Lower lobe of right lung (tissue), 2 donors: Measurements from ENCODE around the gene SSU72. TPM values are rescaled to one million over a fixed set of nuclear protein-coding genes. Genes with fewer than 3 reads are reported as not detected.
A peak's percentile ranks its signal among the peaks of the same experiment; 100 is the strongest.

ENCODE experiments used
- ATAC-seq, 2 donors: fragments of 200-7000 bp; cut with Tn5 transposase; one replicate each; pipeline ENCODE4 v1.9.1; 2020 to 2022; ENCODE audit warnings: mild to moderate bottlenecking in 2 of 2, moderate library complexity in 2 of 2
- DNase-seq: peaks from one replicate; pipeline ENCODE4 v3.0.0-alpha.2; 2020
- H3K27ac ChIP-seq: fragments of 200-600 bp; one replicate; pipeline ENCODE4 v1.8.0; 2022
- H3K27me3 ChIP-seq: fragments of 200-600 bp; one replicate; pipeline ENCODE4 v1.8.0; 2022; ENCODE audit warnings: low read depth
- H3K36me3 ChIP-seq: fragments of 200-600 bp; one replicate; pipeline ENCODE4 v1.8.0; 2022; ENCODE audit warnings: mild to moderate bottlenecking
- H3K4me1 ChIP-seq: fragments of 200-600 bp; one replicate; pipeline ENCODE4 v1.8.0; 2022
- H3K4me3 ChIP-seq: fragments of 200-600 bp; one replicate; pipeline ENCODE4 v1.8.0; 2022; ENCODE audit warnings: mild to moderate bottlenecking
- H3K9me3 ChIP-seq: fragments of 200-600 bp; one replicate; pipeline ENCODE4 v1.8.0; 2022
- intact Hi-C: fragments of 100-400 bp; cut with DNase I; formaldehyde crosslinking; loops from one replicate; pipeline ENCODE4 v1.11.0; 2022
- total RNA-seq: library from RNA; stranded (reverse); fragmentation: NEBNext Ultra II Directional; extraction: Animal tissue kit (Norgen Biotek cat#: 25700); gene quantifications from one replicate; pipeline ENCODE4 v1.2.1, GENCODE V29; 2021
- TF ChIP-seq, protein P1 (sequence below): fragments of 200-600 bp; IDR thresholded peaks from one replicate; pipeline ENCODE4 v1.8.0; 2022; ENCODE audit warnings: antibody characterized with exemption, mild to moderate bottlenecking
- donor health status: DM: no; HTN: yes; CAD: no; lungs with severe emphysema.

The SSU72 gene
- total RNA-seq, 1 donor from 2014 or later: 123 TPM

DNA sequence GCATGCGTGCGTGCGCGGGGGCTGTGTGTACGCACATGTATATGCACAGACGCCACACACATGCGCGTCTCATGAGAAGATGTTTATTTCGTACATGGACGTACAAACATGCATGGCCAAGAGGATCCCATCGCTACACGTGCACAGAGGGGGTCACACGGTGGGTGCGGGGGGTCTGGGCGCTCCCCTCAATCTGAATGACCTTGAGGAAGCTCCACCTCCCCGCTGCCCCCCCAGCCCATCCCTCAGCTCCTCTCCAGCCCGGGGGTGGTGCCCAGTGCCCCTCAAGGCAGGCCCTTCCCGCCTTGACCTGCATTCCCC lies 35.7 kb downstream of the SSU72 start:
- Histone ChIP-seq H3K27me3 (no peaks in the 10 kb centered on the region), H3K4me1 (peaks cover 21% of the 10 kb centered on the region), H3K9me3 (no peaks in the 10 kb centered on the region), H3K4me3 (peak overlapping the region; percentile 55), H3K27ac (no peak overlapping the region), H3K36me3 (peaks cover 33% of the 10 kb centered on the region)
- ATAC-seq: no peak
- TF ChIP-seq, protein P1, sequence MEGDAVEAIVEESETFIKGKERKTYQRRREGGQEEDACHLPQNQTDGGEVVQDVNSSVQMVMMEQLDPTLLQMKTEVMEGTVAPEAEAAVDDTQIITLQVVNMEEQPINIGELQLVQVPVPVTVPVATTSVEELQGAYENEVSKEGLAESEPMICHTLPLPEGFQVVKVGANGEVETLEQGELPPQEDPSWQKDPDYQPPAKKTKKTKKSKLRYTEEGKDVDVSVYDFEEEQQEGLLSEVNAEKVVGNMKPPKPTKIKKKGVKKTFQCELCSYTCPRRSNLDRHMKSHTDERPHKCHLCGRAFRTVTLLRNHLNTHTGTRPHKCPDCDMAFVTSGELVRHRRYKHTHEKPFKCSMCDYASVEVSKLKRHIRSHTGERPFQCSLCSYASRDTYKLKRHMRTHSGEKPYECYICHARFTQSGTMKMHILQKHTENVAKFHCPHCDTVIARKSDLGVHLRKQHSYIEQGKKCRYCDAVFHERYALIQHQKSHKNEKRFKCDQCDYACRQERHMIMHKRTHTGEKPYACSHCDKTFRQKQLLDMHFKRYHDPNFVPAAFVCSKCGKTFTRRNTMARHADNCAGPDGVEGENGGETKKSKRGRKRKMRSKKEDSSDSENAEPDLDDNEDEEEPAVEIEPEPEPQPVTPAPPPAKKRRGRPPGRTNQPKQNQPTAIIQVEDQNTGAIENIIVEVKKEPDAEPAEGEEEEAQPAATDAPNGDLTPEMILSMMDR: no peak
- intact Hi-C loops: no loop called here
- no peak for DNase-seq

- Histone ChIP-seq H3K4me1 (peaks cover 21% of the 10 kb centered on the region), H3K27me3 (no peaks in the 10 kb centered on the region), H3K9me3 (no peaks in the 10 kb centered on the region), H3K4me3 (no peak overlapping the region), H3K36me3 (peaks cover 27% of the 10 kb centered on the region), H3K27ac (no peak overlapping the region)
- ATAC-seq: no peak
- no peak for DNase-seq
- intact Hi-C loops: no loop called here
- TF ChIP-seq, protein P1: no peak
Observed at GRCh38 chr1:1538334-1538733, 36.3 kb downstream of the SSU72 start.

- Histone ChIP-seq H3K9me3 (no peaks in the 10 kb centered on the region), H3K27me3 (no peaks in the 10 kb centered on the region), H3K4me3 (no peak overlapping the region), H3K27ac (no peak overlapping the region), H3K4me1 (peaks cover 21% of the 10 kb centered on the region), H3K36me3 (peaks cover 21% of the 10 kb centered on the region)
- DNase-seq (no peak), ATAC-seq (no peak)
- TF ChIP-seq, protein P1: no peak
- intact Hi-C loops: no loop called here
Observed at GRCh38 chr1:1537626-1538250, 36.9 kb downstream of the SSU72 start.

DNA sequence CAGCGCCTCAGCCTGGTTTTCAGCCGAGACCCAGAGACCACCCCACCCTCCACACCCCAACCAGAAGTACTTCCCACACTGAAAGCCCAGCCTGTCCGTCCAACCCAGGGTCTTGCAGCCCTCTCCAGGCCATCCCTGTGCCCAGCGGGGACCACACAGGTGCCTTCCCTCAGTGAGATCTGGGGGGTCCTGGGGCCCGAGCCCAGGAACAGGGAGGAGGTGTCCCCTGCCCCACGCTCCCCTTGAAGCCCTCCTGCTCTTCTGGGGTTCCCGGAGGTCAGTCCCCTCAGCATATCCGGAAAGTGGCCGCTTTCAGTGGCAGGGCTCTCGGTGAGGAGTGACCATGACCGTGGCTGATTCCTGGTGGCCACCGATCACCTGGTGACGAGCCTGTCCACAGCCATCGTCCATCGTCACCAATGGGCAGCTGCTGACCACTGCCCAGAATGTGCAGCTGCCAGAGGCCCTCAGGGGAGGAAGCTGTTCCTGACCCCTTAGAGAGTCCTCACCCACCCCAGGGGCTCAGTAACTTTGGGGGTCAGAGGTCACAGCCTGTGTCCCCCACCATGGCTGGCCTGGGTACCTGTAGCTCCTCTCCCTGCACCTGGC lies 37.6 kb downstream of the SSU72 start:
- TF ChIP-seq, protein P1: no peak
- peaks cover 21% of the 10 kb centered on the region for H3K4me1 ChIP-seq
- H3K4me3 ChIP-seq: no peak overlapping the region
- no peak overlapping the region for H3K27ac ChIP-seq
- DNase-seq: no peak
- ATAC-seq: no peak
- intact Hi-C loops: no loop called here
- H3K27me3 ChIP-seq: no peaks in the 10 kb centered on the region
- peaks cover 14% of the 10 kb centered on the region for H3K36me3 ChIP-seq
- H3K9me3 ChIP-seq: peaks cover 5% of the 10 kb centered on the region

GRCh38 chr1:1536019-1536937 lies 38.4 kb downstream of the SSU72 start:
- no peak overlapping the region for H3K27ac ChIP-seq
- H3K27me3 ChIP-seq: no peaks in the 10 kb centered on the region
- H3K4me1 ChIP-seq: peaks cover 19% of the 10 kb centered on the region
- DNase-seq (no peak), ATAC-seq (no peak)
- TF ChIP-seq, protein P1: no peak
- intact Hi-C loops: no loop called here
- H3K36me3 ChIP-seq: peaks cover 6% of the 10 kb centered on the region
- peaks cover 12% of the 10 kb centered on the region for H3K9me3 ChIP-seq
- no peak overlapping the region for H3K4me3 ChIP-seq
